Caco-2 (cell line): ENCODE data around the gene ATP23. TPM values are rescaled to one million over a fixed set of nuclear protein-coding genes. Genes with fewer than 3 reads are reported as not detected.

Experiments used
- BruUV-seq: library from RNA; stranded (reverse); fragments of 400-500 nt; replicated peaks from 2 replicates; lab custom pipeline; 2021; lab: Mats Ljungman, UMichigan
- CTCF ChIA-PET: fragments of 300-600 bp; sonication (Branson Sonifier 250); formaldehyde crosslinking; loops from one replicate; lab custom pipeline; 2022; ENCODE audit warnings: antibody characterized with exemption; lab: Charles Lee
- POLR2A ChIA-PET: fragments of 300-600 bp; sonication (Branson Sonifier 250); formaldehyde crosslinking; loops from one replicate; lab custom pipeline; 2022; ENCODE audit warnings: antibody characterized with exemption; lab: Charles Lee
- DNase-seq, 2 experiments: peaks; one replicate each; pipeline versions ENCODE4 v3.0.0 to v3.0.0-alpha.2; 2020 to 2022
- H3K27me3 ChIP-seq: replicated peaks from 2 replicates; pipeline ENCODE4 v1.6.0; 2011; ENCODE audit warnings: low read length; ENCODE audit not compliant: control insufficient read depth, insufficient read depth
- H3K36me3 ChIP-seq: 2 replicates; pipeline ENCODE4 v1.5.1; 2011; ENCODE audit warnings: low read length; ENCODE audit not compliant: control insufficient read depth, insufficient read depth
- H3K4me1 ChIP-seq: fragments of 250-450 bp; sonication (Bioruptor Pico); 2 replicates; pipeline ENCODE4 v1.5.1; 2020; ENCODE audit warnings: mild to moderate bottlenecking
- H3K4me3 ChIP-seq: 2 replicates; pipeline ENCODE4 v1.5.1; 2011; ENCODE audit warnings: low read depth, mild to moderate bottlenecking, control low read depth, low read length
- H3K9me3 ChIP-seq: fragments of 250-450 bp; sonication (Bioruptor Pico); 2 replicates; pipeline ENCODE4 v1.5.1; 2020; ENCODE audit warnings: mild to moderate bottlenecking, moderate library complexity
- H3K27ac Mint-ChIP-seq: one replicate; pipeline ENCODE4 v1.8.0; 2022; ENCODE audit warnings: mixed read lengths; ENCODE audit not compliant: unreplicated experiment
- H3K27me3 Mint-ChIP-seq: one replicate; pipeline ENCODE4 v1.8.0; 2022; ENCODE audit warnings: mixed read lengths; ENCODE audit not compliant: insufficient read depth, unreplicated experiment
- H3K36me3 Mint-ChIP-seq: one replicate; pipeline ENCODE4 v1.8.0; 2022; ENCODE audit warnings: mild to moderate bottlenecking, mixed read lengths; ENCODE audit not compliant: insufficient read depth, unreplicated experiment
- H3K4me1 Mint-ChIP-seq: one replicate; pipeline ENCODE4 v1.8.0; 2022; ENCODE audit warnings: low read depth, mixed read lengths; ENCODE audit not compliant: unreplicated experiment
- H3K4me3 Mint-ChIP-seq: one replicate; pipeline ENCODE4 v1.8.0; 2022; ENCODE audit warnings: mild to moderate bottlenecking, moderate library complexity, mixed read lengths; ENCODE audit not compliant: unreplicated experiment
- H3K9me3 Mint-ChIP-seq: one replicate; pipeline ENCODE4 v1.8.0; 2022; ENCODE audit warnings: mixed read lengths; ENCODE audit not compliant: unreplicated experiment
- CTCF ChIP-seq, 2 experiments: fragments of 200-600 bp in 1 of 2; IDR thresholded peaks; 1 replicate in 1 of 2; 2 replicates in 1 of 2; pipeline versions ENCODE4 v1.5.1 to v1.8.0; 2011 to 2022; ENCODE audit warnings: antibody characterized with exemption in 1 of 2, control low read depth in 1 of 2, inconsistent platforms in 1 of 2, low read depth in 1 of 2, low read length in 1 of 2, mild to moderate bottlenecking in 1 of 2, moderate library complexity in 1 of 2; ENCODE audit not compliant: insufficient read depth in 1 of 2, severe bottlenecking in 1 of 2, unreplicated experiment in 1 of 2
- intact Hi-C: fragments of 100-400 bp; cut with micrococcal nuclease; formaldehyde crosslinking; loops from one replicate; pipeline ENCODE4 v1.10.0; 2022; ENCODE audit not compliant: unreplicated experiment
- total RNA-seq: library from RNA; stranded (reverse); gene quantifications from 2 replicates; pipeline ENCODE4 v1.2.3, GENCODE V29; 2022

The ATP23 gene
- total RNA-seq, 1 experiment from 2014 or later: 6.6 TPM

- H3K4me1 Mint-ChIP-seq: peaks cover 12% of the 10 kb centered on the region
- Histone ChIP-seq H3K27me3 (no peaks in the 10 kb centered on the region), H3K9me3 (no peaks in the 10 kb centered on the region), H3K36me3 (no peaks in the 10 kb centered on the region), H3K4me1 (no peaks in the 10 kb centered on the region), H3K4me3 (no peak overlapping the region)
- intact Hi-C loops: no loop called here
- no peaks in the 10 kb centered on the region for H3K36me3 Mint-ChIP-seq
- CTCF ChIA-PET: no interaction called here
- no TSS peak for BruUV-seq
- TF ChIP-seq CTCF (IDR thresholded peaks at IDR 0.05; ENCODE audit: insufficient read depth in 1 of 2, low read depth in 1 of 2, low read length in 1 of 2, severe bottlenecking in 1 of 2, unreplicated experiment in 1 of 2): no peak
- POLR2A ChIA-PET: no interaction called here
- no peak for DNase-seq
- no peak overlapping the region for H3K27ac Mint-ChIP-seq
- H3K9me3 Mint-ChIP-seq: no peaks in the 10 kb centered on the region
- H3K4me3 Mint-ChIP-seq: no peak overlapping the region
- H3K27me3 Mint-ChIP-seq: peaks cover 15% of the 10 kb centered on the region
Observed at GRCh38 chr12:57907281-57907680, 34.1 kb upstream of the ATP23 start.

- Histone ChIP-seq H3K4me3 (no peak overlapping the region), H3K36me3 (no peaks in the 10 kb centered on the region), H3K9me3 (no peaks in the 10 kb centered on the region), H3K27me3 (no peaks in the 10 kb centered on the region), H3K4me1 (no peaks in the 10 kb centered on the region)
- Mint-ChIP-seq H3K4me3 (no peak overlapping the region), H3K27me3 (peaks cover 16% of the 10 kb centered on the region), H3K27ac (no peak overlapping the region), H3K36me3 (no peaks in the 10 kb centered on the region), H3K4me1 (peaks cover 8% of the 10 kb centered on the region), H3K9me3 (no peaks in the 10 kb centered on the region)
- ChIA-PET CTCF (no interaction called here), POLR2A (no interaction called here)
- no TSS peak for BruUV-seq
- intact Hi-C loops: no loop called here
- no peak for DNase-seq
- TF ChIP-seq CTCF (IDR thresholded peaks at IDR 0.05; ENCODE audit: insufficient read depth in 1 of 2, low read depth in 1 of 2, low read length in 1 of 2, severe bottlenecking in 1 of 2, unreplicated experiment in 1 of 2): no peak
Observed at GRCh38 chr12:57908511-57908910, 32.9 kb upstream of the ATP23 start.

- TF ChIP-seq CTCF (IDR thresholded peaks at IDR 0.05; ENCODE audit: insufficient read depth in 1 of 2, low read depth in 1 of 2, low read length in 1 of 2, severe bottlenecking in 1 of 2, unreplicated experiment in 1 of 2): no peak
- H3K36me3 ChIP-seq: no peaks in the 10 kb centered on the region
- no peaks in the 10 kb centered on the region for H3K4me1 ChIP-seq
- H3K27me3 ChIP-seq: no peaks in the 10 kb centered on the region
- H3K4me3 Mint-ChIP-seq: no peak overlapping the region
- no peak for DNase-seq
- ChIA-PET POLR2A (no interaction called here), CTCF (no interaction called here)
- H3K36me3 Mint-ChIP-seq: no peaks in the 10 kb centered on the region
- H3K4me1 Mint-ChIP-seq: peaks cover 8% of the 10 kb centered on the region
- H3K27ac Mint-ChIP-seq: no peak overlapping the region
- H3K9me3 Mint-ChIP-seq: no peaks in the 10 kb centered on the region
- peaks cover 17% of the 10 kb centered on the region for H3K27me3 Mint-ChIP-seq
- no TSS peak for BruUV-seq
- intact Hi-C loops: no loop called here
- H3K9me3 ChIP-seq: no peaks in the 10 kb centered on the region
- no peak overlapping the region for H3K4me3 ChIP-seq
Observed at GRCh38 chr12:57909056-57909455, 32.3 kb upstream of the ATP23 start.
